ENCODE data around the gene NRARP. TPM values are rescaled to one million over a fixed set of nuclear protein-coding genes. Genes with fewer than 3 reads are reported as not detected.

The NRARP gene
- total and polyA plus RNA-seq, 2 experiments from 2014 or later: 8.7 to 16.5 TPM

DNA sequence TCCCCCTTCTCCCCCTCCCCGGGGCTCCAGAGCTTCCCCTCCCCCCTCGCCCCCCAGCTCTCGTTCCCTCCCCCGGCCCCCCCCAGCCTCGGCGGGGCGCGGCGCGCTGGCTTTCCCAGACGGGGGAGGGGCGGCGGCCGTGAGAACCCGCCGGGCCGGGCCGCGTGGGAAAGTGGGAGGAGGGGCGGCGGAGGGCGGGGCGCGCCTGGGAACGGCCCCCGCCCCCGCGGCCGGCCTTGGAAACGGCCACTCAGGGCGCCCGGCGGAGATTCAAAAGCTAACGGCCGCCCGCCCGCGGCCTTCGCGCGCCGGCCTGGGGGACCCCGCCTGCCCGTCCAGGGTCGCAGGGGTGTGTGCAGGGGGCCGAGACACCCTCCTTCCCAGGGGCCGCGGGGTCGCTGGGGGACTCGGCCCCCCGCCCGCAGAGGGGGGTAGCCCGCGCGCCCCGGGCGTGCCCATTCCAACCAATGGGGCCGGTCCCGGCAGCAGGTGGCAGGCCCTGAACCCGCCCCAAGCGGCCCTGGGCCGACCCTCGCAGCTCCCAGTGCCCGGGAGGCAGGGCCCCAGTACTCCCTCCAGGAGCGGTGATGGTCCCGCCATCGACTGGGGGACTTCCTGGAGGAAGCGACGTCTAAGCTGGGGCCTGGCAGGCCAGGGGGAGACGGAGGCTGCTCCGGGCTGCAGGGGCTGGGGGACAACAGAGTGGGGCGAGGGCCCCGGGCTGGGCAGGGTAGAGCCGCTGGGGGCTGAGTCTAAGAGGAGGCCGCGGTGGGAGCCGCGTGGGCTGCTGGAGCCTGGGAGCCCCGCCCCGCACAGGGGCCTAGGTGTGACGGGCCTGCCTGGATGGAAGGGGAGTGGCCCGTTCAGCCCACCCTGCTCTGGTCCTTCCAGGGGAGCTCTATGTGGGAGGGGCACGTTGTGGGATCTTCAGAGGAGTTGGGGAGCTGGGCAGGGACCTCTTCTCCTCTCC, 14.2 kb upstream of the NRARP start:
- peak overlapping the region; percentile 60 for H3K27ac ChIP-seq
- H3K9me3 ChIP-seq (ENCODE audit: low read depth): no peaks in the 10 kb centered on the region
- H3K36me3 ChIP-seq: no peaks in the 10 kb centered on the region
- no peaks in the 10 kb centered on the region for H3K27me3 ChIP-seq
- TF ChIP-seq, protein P1, sequence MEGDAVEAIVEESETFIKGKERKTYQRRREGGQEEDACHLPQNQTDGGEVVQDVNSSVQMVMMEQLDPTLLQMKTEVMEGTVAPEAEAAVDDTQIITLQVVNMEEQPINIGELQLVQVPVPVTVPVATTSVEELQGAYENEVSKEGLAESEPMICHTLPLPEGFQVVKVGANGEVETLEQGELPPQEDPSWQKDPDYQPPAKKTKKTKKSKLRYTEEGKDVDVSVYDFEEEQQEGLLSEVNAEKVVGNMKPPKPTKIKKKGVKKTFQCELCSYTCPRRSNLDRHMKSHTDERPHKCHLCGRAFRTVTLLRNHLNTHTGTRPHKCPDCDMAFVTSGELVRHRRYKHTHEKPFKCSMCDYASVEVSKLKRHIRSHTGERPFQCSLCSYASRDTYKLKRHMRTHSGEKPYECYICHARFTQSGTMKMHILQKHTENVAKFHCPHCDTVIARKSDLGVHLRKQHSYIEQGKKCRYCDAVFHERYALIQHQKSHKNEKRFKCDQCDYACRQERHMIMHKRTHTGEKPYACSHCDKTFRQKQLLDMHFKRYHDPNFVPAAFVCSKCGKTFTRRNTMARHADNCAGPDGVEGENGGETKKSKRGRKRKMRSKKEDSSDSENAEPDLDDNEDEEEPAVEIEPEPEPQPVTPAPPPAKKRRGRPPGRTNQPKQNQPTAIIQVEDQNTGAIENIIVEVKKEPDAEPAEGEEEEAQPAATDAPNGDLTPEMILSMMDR (IDR thresholded peaks at IDR 0.05; ENCODE audit: low read depth, low read length): no peak
- peaks cover 28% of the 10 kb centered on the region for H3K4me1 ChIP-seq (ENCODE audit: low read depth)
- H3K4me3 ChIP-seq: peak overlapping the region; percentile 22
- DNase-seq (ENCODE audit: low read depth in 1 of 2, low spot score in 1 of 2): peak; percentile 56 to 87

DNA sequence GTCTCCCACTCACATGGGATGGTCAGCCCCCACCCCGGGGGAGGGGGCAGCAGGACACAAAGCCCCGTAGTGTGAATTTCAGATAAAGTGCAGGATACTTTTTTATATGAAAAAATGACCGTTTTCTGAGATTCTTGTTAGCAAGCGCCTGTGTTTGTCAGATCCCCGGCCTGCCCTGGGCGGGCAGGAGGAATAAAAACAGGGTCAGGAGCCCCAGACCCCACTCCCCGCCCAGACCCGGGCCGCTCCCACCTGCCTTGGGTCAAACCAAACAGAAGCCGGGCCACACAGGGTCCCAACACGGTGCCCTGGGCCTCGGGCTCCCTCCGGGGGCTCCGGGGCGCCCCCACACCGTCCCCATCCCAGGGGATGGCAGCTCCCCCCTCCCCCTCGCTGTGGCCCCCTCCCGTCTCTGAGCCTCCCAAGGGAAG, 13.5 kb upstream of the NRARP start:
- no peaks in the 10 kb centered on the region for H3K9me3 ChIP-seq (ENCODE audit: low read depth)
- H3K4me3 ChIP-seq: peak overlapping the region; percentile 22
- H3K27me3 ChIP-seq: no peaks in the 10 kb centered on the region
- H3K27ac ChIP-seq: peak overlapping the region; percentile 60
- DNase-seq (ENCODE audit: low read depth in 1 of 2, low spot score in 1 of 2): no peak
- peaks cover 28% of the 10 kb centered on the region for H3K4me1 ChIP-seq (ENCODE audit: low read depth)
- TF ChIP-seq, protein P1 (IDR thresholded peaks at IDR 0.05; ENCODE audit: low read depth, low read length): no peak
- no peaks in the 10 kb centered on the region for H3K36me3 ChIP-seq

DNA sequence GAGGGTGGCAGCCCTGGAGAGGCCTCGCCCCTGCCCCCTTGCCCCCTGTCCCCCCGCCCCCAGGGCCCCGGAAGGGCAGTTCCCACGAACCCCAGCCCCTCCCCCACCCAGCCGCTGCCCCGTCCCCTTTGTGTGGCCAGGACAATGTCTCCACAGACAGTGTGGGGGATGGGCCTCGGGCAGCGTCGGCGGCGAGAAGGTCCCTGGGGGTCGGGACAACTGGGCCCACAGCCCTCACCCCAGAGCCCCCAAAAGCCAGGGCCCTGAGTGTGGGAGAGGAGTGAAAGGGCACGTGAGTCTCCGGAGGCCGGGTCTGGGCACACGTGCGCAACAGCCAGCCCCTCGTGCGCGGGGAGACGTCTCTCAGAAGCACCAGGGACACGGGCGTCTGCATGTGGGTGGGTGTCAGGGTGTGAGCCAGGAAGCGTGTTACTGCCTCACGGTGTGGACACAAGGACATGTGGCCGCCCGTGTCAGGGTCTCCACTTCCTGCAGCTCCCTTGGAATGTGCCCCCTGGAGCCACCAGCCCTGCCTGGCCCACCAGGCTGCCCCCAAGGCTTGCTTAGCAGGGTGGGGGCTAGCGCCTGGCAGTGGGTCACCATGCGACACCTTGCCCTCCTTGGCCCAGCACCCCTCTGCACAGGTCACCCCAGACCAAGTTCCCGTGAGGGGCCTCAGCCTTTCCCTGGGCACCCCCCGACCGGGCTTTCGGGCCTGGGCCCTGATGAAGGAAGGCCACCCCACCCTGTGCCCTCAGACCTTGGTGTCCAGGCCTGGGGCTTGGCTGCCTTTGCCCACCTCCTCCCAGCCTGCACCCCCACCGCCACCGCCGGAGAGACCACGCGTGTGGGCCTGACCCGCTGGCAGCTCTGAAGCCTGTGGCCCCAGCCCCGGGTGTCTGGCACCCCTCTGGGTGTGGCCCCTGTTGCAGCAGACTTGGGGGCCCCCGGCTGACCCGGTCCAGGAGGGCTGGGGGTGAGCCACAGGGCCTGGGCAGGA, 12.8 kb upstream of the NRARP start:
- Histone ChIP-seq H3K27ac (no peak overlapping the region), H3K27me3 (no peaks in the 10 kb centered on the region), H3K4me1 (ENCODE audit: low read depth) (peaks cover 28% of the 10 kb centered on the region), H3K9me3 (ENCODE audit: low read depth) (no peaks in the 10 kb centered on the region), H3K4me3 (no peak overlapping the region), H3K36me3 (no peaks in the 10 kb centered on the region)
- DNase-seq (ENCODE audit: low read depth in 1 of 2, low spot score in 1 of 2): no peak
- TF ChIP-seq, protein P1 (IDR thresholded peaks at IDR 0.05; ENCODE audit: low read depth, low read length): no peak

DNA sequence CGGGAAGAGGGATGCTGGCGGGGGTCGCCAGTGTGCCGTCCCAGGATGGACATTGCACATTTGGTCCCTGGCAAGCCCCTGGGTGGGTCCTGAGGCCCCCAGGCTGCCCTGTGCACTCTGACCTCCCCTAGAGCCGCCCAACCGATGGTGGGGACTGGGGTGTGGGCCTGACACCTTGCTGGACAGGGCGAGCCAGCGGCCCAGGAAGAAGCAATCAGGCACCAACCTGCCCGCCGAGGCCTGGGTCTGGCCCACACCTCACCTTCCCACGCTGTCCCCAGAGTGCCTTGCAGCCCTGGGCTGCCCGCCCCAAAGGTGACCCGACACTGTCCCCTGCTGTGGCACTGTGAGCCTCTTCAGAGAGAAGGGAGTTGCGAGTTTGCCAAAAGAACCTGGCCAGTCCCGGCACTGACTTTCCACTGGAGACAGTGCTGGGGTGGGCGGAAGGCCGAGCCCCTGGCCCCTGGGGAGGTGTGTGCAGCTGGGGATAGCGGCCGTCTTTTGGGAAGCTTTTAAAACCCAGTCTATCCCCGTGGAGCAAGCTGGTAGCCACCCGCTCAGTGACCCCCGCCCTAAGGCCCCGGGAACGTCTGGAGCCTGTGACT, 12.0 kb upstream of the NRARP start:
- Histone ChIP-seq H3K27ac (no peak overlapping the region), H3K4me3 (no peak overlapping the region), H3K27me3 (no peaks in the 10 kb centered on the region), H3K9me3 (ENCODE audit: low read depth) (no peaks in the 10 kb centered on the region), H3K4me1 (ENCODE audit: low read depth) (peaks cover 28% of the 10 kb centered on the region), H3K36me3 (no peaks in the 10 kb centered on the region)
- DNase-seq (ENCODE audit: low read depth in 1 of 2, low spot score in 1 of 2): no peak
- TF ChIP-seq, protein P1 (IDR thresholded peaks at IDR 0.05; ENCODE audit: low read depth, low read length): no peak
